NOMO-1 (cell line): Measurements from ENCODE around the gene RDX.
"Not testable (repeated sequence)": the region's sequence is repeated elsewhere in the genome, so short reads cannot be mapped to it uniquely, and the experiment has no call there.

Experiments
- DNase-seq, 2 experiments: peaks; one replicate each; lab custom pipeline; 2025; ENCODE audit not compliant: unreplicated experiment in 2 of 2; lab: John Stamatoyannopoulos, UW

RDX gene

GRCh38 chr11:110208678-110209312 lies 87.6 kb downstream of the RDX start:
- not testable (repeated sequence) for DNase-seq

DNA sequence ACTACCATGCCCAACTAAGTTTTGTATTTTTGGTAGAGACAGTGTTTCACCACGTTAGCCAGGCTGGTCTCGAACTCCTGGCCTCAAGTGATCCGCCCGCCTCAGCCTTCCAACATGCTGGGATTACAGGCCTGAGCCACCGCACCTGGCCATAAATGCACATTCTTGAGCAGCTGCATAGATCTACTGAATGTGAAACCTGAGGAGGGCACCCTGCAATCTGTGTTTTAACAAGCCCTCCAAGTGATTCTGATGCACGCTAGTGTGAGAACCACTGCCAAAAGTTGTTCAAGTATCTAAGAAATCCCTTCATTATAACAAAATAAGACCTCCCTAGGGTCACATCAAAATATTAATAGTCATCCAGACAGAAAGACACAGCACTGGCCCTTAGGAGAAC lies 89.3 kb downstream of the RDX start:
- DNase-seq: no peak

DNA sequence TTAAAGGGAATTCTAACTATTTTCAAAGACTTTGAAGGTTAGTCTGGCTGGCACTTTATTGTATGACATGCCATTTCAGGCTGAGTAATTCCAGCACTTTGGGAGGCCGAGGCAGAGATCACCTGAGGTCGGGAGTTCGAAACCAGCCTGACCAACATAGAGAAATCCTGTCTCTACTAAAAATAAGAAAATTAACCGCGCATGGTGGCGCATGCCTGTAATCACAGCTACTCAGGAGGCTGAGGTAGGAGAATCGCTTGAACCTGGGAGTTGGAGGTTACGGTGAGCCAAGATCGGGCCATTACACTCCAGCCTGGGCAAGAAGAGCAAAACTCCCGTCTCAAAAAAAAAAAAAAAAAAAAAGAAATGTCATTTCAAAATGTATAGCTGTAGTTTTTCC lies 95.6 kb downstream of the RDX start:
- no peak for DNase-seq

DNA sequence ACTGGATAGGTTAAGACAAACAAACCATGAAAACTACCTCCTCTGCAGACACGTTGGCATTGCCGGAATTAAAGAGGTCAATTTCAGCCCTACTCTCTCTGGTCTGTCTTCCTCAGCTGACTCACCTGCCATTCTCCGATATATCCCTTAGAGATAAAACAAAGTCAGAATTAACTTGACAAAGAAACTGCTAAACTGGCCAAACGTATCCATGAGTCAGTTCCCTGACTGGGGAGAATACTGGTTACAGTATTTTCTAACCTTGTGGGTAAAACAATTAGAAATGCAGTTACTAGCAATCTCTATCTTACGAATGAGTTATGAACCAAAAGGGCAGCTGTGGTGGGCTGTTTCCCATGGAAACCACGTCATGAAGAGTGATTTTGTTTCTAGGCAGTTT lies 96.2 kb downstream of the RDX start:
- DNase-seq: no peak

GRCh38 chr11:110199184-110199981 lies 97.0 kb downstream of the RDX start:
- no peak for DNase-seq

DNA sequence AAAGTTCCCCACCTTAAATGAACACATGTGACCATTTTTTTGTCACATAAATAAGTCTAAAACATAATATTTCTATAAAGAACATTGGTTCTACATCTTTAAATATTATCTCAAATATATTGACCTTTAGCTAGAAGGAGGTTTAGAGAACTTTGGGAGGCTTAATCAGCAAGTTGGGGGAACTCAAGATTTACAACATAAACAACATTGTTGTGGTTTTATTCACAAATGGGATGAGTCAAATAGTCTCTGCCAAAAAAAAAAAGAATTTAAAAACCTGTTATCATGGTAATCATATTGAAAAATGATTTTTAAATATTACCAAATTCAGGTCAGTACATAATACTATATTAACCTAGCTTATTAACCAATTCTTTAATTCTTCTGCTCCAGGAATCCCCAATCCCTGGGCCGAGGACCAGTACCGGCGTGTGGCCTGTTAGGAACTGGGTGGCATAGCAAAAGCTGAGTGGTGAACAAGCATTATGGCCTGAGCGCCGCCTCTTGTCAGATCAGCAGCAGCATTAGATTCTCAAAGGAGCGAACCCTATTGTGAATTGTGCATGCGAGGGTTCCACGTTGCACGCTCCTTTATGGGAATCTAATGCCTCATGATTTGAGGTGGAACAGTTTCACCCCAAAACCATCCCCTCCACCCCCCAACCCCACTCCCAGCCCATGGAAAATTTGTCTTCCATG lies 98.2 kb downstream of the RDX start:
- DNase-seq: no peak

DNA sequence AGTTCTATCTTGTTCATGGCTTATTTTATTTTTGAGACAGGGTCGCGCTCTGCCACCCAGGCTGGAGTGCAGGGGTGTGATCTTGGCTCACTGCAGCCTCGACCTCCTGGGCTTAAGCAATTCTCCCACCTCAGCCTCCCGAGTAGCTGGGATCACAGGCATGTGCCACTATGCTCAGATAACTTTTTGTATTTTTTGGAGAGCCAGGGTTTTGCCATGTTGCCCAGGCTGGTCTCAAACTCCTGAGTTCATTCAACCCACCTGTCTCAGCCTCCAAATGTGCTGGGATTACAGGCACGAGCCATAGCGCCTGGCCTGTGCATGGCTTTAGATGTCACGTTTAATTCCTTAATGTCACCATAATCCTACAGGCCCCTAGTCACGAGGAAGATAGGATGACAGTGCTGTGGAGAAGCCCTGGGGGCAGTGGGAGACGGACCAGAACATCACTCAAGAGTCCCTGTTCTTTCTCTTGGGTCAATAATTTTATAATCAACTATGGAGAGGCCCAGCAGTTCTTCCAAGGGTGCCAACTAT lies 99.5 kb downstream of the RDX start:
- no peak for DNase-seq

DNA sequence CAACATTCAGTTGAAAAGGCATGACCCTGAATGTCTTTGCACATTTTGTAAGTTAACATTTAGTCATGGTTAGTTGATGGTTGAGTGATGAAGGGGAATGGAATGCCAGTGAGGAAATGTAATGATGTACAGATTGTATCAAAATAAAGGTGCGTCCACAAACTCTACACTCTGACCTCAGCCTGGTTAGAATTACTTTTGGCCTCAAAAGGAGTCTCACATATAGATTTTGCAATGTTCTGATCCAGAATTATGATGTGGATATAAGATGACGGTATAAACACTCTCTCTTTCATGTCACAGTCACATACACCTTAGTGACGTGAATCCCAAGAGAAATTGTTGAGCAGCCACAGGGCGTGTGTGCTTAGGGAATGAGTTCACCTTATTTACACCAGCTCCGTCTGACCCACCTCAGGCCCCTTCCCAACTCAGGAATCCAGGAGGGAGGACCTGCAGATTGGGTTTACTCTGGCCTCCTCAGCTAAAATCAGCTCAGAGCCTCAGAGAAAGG lies 100.1 kb downstream of the RDX start:
- DNase-seq: no peak

- peak in 1 of 2 experiments; percentile 43 for DNase-seq
Measured at GRCh38 chr11:110194211-110194766, 102.1 kb downstream of the RDX start.

DNA sequence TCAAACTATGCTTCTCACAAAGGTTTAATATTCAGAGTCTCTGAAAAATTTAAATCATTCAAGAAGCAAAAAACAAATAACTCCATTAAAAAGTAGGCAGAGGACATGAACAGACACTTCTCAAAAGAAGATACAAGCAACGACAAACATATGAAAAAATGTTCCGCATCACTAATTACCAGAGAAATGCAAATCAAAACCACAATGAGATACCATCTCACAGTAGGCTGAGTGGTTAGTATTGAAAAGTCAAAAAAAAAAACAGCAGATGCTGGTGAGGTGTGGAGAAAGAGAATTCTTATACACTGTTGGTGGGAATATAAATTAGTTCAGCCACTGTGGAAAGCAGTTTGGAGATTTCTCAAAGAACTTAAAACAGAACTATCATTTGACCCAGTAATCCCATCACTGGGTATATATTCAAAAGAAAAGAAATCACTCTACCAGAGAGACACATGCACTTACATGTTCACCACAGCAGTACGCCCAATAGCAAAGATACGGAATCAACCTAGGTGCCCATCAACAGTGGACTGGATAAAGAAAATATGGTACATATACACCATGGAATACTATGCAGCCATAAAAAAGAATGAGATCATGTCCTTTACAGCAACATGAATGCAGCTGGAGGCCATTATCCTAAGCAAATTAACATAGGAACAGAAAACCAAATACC lies 103.7 kb downstream of the RDX start:
- not testable (repeated sequence) for DNase-seq

DNA sequence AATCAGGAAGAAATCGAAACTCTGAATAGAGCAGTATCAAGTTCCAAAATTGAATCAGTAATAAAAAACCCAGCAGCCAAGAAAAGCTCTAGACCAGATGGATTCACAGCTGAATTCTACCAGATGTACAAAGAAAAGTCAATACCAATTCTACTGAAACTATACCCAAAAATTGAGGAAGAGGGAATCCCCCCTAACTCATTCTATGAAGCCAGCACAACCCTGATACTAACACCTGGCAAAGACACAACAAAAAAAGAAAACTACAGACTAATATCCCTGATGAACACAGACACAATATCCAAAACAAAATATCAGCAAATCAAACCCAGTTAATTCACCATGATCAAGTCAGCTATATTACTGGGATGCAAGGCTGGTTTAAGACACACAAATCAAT lies 105.5 kb downstream of the RDX start:
- no peak for DNase-seq

DNA sequence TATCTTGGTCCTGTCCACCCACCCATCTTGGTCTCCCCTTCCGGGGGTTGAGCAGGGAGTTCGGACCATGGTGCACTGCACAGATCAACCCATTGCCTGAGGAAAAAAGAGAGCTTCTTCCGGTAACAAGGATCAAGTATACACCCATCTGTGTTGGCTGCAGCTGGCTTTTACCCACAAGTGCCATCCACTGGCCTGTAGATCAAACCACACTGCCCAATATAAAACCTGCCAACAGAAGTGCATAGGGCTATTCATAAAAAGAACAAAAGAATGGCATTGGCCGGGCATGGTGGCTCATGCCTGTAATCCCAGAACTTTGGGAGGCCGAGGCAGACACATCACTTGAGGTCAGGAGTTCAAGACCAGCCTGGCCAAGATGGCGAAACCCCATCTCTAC lies 108.7 kb downstream of the RDX start:
- no peak for DNase-seq

- no peak for DNase-seq
Measured at GRCh38 chr11:110186867-110187266, 109.5 kb downstream of the RDX start.

- no peak for DNase-seq
Measured at GRCh38 chr11:110186456-110186855, 110.0 kb downstream of the RDX start.

GRCh38 chr11:110185599-110185998 lies 110.8 kb downstream of the RDX start:
- no peak for DNase-seq

DNA sequence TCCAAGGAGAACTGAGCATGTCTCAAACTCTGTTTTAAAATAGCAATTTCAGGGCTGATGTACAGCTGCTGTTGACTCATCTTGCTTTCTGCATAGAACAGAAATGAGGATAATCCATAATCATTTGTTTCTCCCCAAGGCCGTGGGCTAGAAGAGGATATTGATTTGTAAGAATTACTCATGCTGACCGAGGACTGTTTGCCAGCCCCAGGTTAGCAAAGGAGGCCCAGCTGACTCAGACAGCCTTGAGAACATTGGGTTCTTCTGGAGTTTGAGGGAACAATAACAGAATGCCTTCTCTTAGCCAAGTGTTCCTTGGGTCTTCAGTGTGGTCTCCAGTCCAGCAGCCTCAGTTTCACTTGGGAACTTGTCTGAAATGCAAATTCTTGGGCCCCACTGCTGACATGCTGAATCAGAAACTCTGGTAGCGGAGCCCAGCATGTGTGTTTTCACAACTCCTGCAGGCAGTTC lies 111.3 kb downstream of the RDX start:
- no peak for DNase-seq

DNA sequence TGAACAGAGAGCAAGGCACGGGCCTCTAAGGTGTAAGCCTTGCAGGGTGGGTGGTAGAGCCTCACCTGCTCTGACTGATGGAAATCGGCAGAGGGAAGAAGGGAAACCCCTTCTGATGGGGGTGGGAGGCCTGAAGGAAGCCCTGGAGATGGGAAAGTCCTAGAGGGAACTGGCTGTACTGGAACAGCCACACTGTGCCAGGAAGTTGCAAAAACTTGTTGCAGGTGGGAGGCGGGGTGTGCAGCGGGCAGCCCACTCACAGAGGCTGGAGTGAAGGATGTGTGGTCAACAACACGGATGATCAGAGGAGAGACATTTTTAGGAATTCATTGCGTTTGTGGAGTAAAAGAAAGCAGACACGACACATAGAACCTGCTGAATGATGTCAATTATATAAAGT lies 112.0 kb downstream of the RDX start:
- no peak for DNase-seq

GRCh38 chr11:110182886-110183285 lies 113.5 kb downstream of the RDX start:
- DNase-seq: no peak

DNA sequence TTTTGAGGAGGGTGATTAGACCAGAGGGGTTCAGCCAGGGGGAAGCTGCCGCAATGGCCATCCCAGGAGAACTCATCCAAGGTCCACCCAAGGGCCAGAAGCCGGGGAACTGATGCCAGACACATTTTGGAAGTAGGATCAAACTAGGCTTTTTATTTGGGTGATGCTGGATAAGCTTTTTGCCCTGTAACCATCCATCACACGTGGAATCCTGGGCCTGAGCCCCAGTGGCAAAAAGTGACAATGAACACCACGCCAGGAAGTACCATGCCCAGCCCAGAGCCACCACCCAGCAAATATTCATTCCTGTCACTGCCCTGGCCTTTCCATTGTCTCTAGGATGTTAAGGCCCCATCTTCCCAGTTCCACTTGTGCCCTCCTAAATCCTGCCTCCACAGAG lies 117.3 kb downstream of the RDX start:
- DNase-seq: no peak

- DNase-seq: no peak
Measured at GRCh38 chr11:110177086-110177456, 119.3 kb downstream of the RDX start.
